WTC11 (cell line): Measurements from ENCODE around the gene RGS14. TPM values are rescaled to one million over a fixed set of nuclear protein-coding genes. Genes with fewer than 3 reads are reported as not detected.
"Not testable (repeated sequence)": the region's sequence is repeated elsewhere in the genome, so short reads cannot be mapped to it uniquely, and the experiment has no call there.

Experiments used
- ATAC-seq: fragments of 200-7000 bp; cut with Tn5 transposase; 2 replicates; pipeline ENCODE4 v1.10.0; 2021; ENCODE audit warnings: mild to moderate bottlenecking, moderate library complexity
- CTCF ChIA-PET: fragments of 300-600 bp; sonication (Branson Sonifier 250); formaldehyde crosslinking; loops from one replicate; lab custom pipeline; 2021; ENCODE audit warnings: antibody characterized with exemption; lab: Charles Lee
- POLR2A ChIA-PET: fragments of 350-600 bp; sonication (Branson Sonifier 250); formaldehyde crosslinking; loops from one replicate; lab custom pipeline; 2021; ENCODE audit warnings: antibody characterized with exemption; lab: Charles Lee
- DNase-seq: peaks from one replicate; pipeline ENCODE4 v3.0.0; 2021; ENCODE audit warnings: low spot score
- H3K27ac Mint-ChIP-seq: 2 replicates; pipeline ENCODE4 v1.8.0; 2021; ENCODE audit warnings: mixed read lengths
- H3K27me3 Mint-ChIP-seq: 2 replicates; pipeline ENCODE4 v1.8.0; 2021; ENCODE audit warnings: low read depth, mild to moderate bottlenecking, moderate library complexity, mixed read lengths
- H3K36me3 Mint-ChIP-seq: 2 replicates; pipeline ENCODE4 v1.8.0; 2021; ENCODE audit warnings: mixed read lengths
- H3K4me1 Mint-ChIP-seq: 2 replicates; pipeline ENCODE4 v1.8.0; 2022; ENCODE audit warnings: mixed read lengths
- H3K4me3 Mint-ChIP-seq: 2 replicates; pipeline ENCODE4 v1.8.0; 2021; ENCODE audit warnings: mild to moderate bottlenecking, moderate library complexity, mixed read lengths
- H3K9me3 Mint-ChIP-seq: 2 replicates; pipeline ENCODE4 v1.8.0; 2021; ENCODE audit warnings: mixed read lengths
- ARID4B ChIP-seq: sonication (generic); formaldehyde crosslinking; IDR thresholded peaks from 2 replicates; pipeline ENCODE4 v1.8.0; 2023; ENCODE audit warnings: missing genetic modification reagents, mild to moderate bottlenecking, borderline replicate concordance
- E2F5 ChIP-seq: sonication (generic); formaldehyde crosslinking; IDR thresholded peaks from 2 replicates; pipeline ENCODE4 v1.8.1; 2022; ENCODE audit warnings: mild to moderate bottlenecking, moderate library complexity, missing genetic modification reagents
- GABPB1 ChIP-seq: sonication (generic); formaldehyde crosslinking; IDR thresholded peaks from 2 replicates; pipeline ENCODE4 v1.8.1; 2023; ENCODE audit warnings: mild to moderate bottlenecking, missing genetic modification reagents
- MYBL2 ChIP-seq: sonication (generic); formaldehyde crosslinking; IDR thresholded peaks from 2 replicates; pipeline ENCODE4 v1.8.1; 2023; ENCODE audit warnings: mild to moderate bottlenecking, moderate library complexity, missing genetic modification reagents
- SOX15 ChIP-seq: fragments of 250-450 bp; sonication (Bioruptor Pico); IDR thresholded peaks from 2 replicates; pipeline ENCODE4 v1.9.0; 2021; ENCODE audit warnings: mild to moderate bottlenecking
- SP1 ChIP-seq: sonication (generic); formaldehyde crosslinking; conservative IDR thresholded peaks from 2 replicates; pipeline ENCODE4 v1.8.1; 2022; ENCODE audit warnings: missing genetic modification reagents
- USF2 ChIP-seq: sonication (generic); formaldehyde crosslinking; IDR thresholded peaks from 2 replicates; pipeline ENCODE4 v1.8.1; 2023; ENCODE audit warnings: mild to moderate bottlenecking, missing genetic modification reagents, moderate library complexity
- ZMAT4 ChIP-seq: fragments of 250-450 bp; sonication (Bioruptor Pico); IDR thresholded peaks from 2 replicates; pipeline ENCODE4 v1.9.0; 2021; ENCODE audit warnings: mild to moderate bottlenecking
- ZSCAN18 ChIP-seq: fragments of 250-450 bp; sonication (Bioruptor Pico); IDR thresholded peaks from 2 replicates; pipeline ENCODE4 v2.1.2; 2022; ENCODE audit warnings: mild to moderate bottlenecking, moderate library complexity
- total RNA-seq: library from RNA; stranded (reverse); gene quantifications from 3 replicates; pipeline ENCODE4 v1.2.3, GENCODE V29; 2021

RGS14 gene
- total RNA-seq, 1 experiment from 2014 or later, result 74.6 TPM

- TF ChIP-seq MYBL2, result no peak
- TF ChIP-seq ARID4B, result no peak
- TF ChIP-seq SOX15 (CRISPR knock-in tag), result no peak
- no peak for TF ChIP-seq ZSCAN18
- no peak for TF ChIP-seq ZMAT4 (CRISPR knock-in tag)
- no peak for TF ChIP-seq E2F5 (CRISPR knock-in tag)
- no peak for TF ChIP-seq SP1
- no peak for TF ChIP-seq GABPB1 (CRISPR knock-in tag)
- no peak for TF ChIP-seq USF2 (CRISPR knock-in tag)
- DNase-seq (no peak), ATAC-seq (no peak)
- H3K27ac Mint-ChIP-seq, result no peak overlapping the region
- POLR2A ChIA-PET, result no interaction called here
- CTCF ChIA-PET, result interaction anchor here (1.3 to 3.7 kb wide), 7 partner anchors 11 to 105 kb away, joined by 3 to 32 read pairs (median 6); no protein-coding TSS in a partner anchor
- H3K4me3 Mint-ChIP-seq, result no peak overlapping the region
- H3K4me1 Mint-ChIP-seq, result no peaks in the 10 kb centered on the region
- H3K27me3 Mint-ChIP-seq, result peaks cover 54% of the 10 kb centered on the region
- H3K9me3 Mint-ChIP-seq, result no peaks in the 10 kb centered on the region
- no peaks in the 10 kb centered on the region for H3K36me3 Mint-ChIP-seq
These were observed 56.8 kb downstream of the RGS14 start for GRCh38 chr5:177414481-177414880.

- H3K4me3 Mint-ChIP-seq, ATAC-seq, H3K36me3 Mint-ChIP-seq, H3K9me3 Mint-ChIP-seq, H3K27ac Mint-ChIP-seq, POLR2A ChIA-PET, H3K4me1 Mint-ChIP-seq, DNase-seq: not testable (repeated sequence)
- H3K27me3 Mint-ChIP-seq, result peaks cover 37% of the 10 kb centered on the region
- CTCF ChIA-PET, result interaction anchor here (0.8 to 3.7 kb wide), 5 partner anchors 14 to 107 kb away, joined by 3 to 32 read pairs (median 5); no protein-coding TSS in a partner anchor
These were observed 59.4 kb downstream of the RGS14 start for GRCh38 chr5:177417081-177417480.

- POLR2A ChIA-PET, result interaction anchor here (0.7 kb wide), 1 partner anchor 16 kb away, joined by 3 read pairs; no protein-coding TSS in a partner anchor
- Mint-ChIP-seq H3K36me3 (no peaks in the 10 kb centered on the region), H3K9me3 (no peaks in the 10 kb centered on the region), H3K27ac (no peak overlapping the region), H3K27me3 (peaks cover 19% of the 10 kb centered on the region), H3K4me3 (no peak overlapping the region)
- DNase-seq, result no peak
- ATAC-seq, result no peak
- TF ChIP-seq ZMAT4 (CRISPR knock-in tag), result no peak
- TF ChIP-seq, all 79 proteins: peak for 0
- H3K4me1 Mint-ChIP-seq, result no peaks in the 10 kb centered on the region
- CTCF ChIA-PET, result interaction anchor here (1.2 to 1.9 kb wide), 4 partner anchors 28 to 101 kb away, joined by 3 to 5 read pairs (median 4); no protein-coding TSS in a partner anchor
These were observed 61.3 kb downstream of the RGS14 start for GRCh38 chr5:177419046-177419445.

GRCh38 chr5:177420472-177420871 lies 62.7 kb downstream of the RGS14 start:
- ATAC-seq, POLR2A ChIA-PET, DNase-seq, H3K36me3 Mint-ChIP-seq, H3K27ac Mint-ChIP-seq, H3K4me3 Mint-ChIP-seq, H3K4me1 Mint-ChIP-seq, H3K9me3 Mint-ChIP-seq: not testable (repeated sequence)
- CTCF ChIA-PET, result interaction anchor here (0.6 to 3.0 kb wide), 4 partner anchors 30 to 155 kb away, joined by 3 to 10 read pairs (median 4); no protein-coding TSS in a partner anchor
- peaks cover 13% of the 10 kb centered on the region for H3K27me3 Mint-ChIP-seq
